SW 1271 (cell line): Measurements from ENCODE around the gene CDC37.
A peak's percentile ranks its signal among the peaks of the same experiment; 100 is the strongest.

Experiments
- DNase-seq, 2 experiments: peaks; one replicate each; lab custom pipeline; 2025; lab: John Stamatoyannopoulos, UW

CDC37 gene

GRCh38 chr19:10403137-10404021, at the start of gene CDC37:
Gene CDC37 (minus strand): TSS chr19:10403542. CDS start chr19:10403479, 63 bp downstream.
- peak; percentile 79 to 93 for DNase-seq

DNA sequence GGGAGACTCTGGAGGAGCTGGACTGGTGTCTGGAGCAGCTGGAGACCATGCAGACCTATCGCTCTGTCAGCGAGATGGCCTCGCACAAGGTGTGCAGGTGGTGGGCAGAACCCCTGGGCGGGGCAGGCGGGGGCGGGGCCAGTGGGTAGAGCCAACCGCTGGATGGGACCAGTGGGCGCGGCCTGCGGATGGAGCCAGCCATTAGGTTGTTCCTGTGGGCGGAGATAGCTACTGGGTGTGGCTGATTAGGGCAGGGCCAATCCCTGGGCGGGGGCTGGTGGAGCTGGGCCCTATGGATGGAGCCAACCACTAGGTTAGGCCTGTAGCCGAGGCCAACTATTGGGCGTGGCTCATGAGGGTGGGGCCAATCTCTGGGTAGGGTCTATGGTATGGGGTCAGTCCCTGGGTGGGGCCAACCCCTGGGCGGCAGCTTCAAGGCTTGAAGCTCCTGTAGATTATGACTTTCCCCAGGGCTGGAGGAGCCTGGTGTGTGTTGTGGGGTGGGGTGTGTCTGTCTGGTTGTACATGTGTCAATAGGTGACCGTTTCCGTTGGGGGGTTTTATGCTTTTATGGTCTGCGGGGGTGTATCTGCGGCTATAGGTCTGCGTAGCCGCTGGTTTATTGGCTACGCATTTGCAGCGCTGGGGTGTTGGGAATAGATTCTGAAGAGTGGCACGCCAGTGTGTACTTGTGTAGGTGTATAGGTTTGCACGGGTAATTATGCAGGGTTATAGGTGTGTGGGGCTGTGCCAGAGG, 47.7 kb upstream of the CDC37 start:
- peak in 1 of 2 experiments; percentile 23 for DNase-seq

GRCh38 chr19:10450191-10450852, 47.0 kb upstream of the CDC37 start:
- no peak for DNase-seq

- DNase-seq, result no peak
Measured at GRCh38 chr19:10449037-10449436, 45.7 kb upstream of the CDC37 start.

DNA sequence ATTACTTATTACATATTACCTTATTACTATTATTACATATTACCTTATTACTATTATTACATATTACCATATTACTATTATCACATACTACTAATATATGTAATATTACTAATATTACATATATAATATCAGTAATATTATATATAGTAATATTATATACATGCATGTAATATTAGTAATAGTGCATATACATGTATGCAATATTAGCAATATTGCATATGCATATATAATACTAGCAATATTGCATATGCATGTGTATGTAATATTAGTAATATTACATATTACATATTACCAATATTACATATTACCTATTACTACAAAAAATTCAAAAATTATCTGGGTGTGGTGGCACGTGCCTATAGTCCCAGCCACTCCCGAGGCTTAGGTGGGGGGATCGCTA, 39.4 kb upstream of the CDC37 start:
- DNase-seq, result no peak

DNA sequence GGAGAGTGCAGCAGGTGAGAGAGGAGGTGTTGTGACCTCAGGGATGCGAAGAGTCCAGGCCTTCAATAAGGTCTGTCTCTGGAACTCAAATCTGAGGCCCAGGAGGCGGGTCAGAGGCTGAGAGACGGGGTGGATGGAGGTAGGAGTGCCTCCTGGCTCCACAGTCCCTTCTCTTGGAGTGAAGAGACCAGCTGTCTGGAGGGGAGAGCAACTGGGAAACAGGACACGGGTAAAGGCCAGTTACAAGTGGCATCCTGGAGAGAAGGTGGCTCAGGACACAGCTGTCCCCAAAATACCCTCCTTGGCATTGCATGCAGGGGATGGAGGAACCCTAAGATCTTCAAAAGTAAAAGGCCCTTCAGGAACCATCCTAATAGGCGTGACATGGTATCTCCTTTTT, 36.2 kb upstream of the CDC37 start:
- no peak for DNase-seq

GRCh38 chr19:10433131-10433536, 29.8 kb upstream of the CDC37 start:
- no peak for DNase-seq

DNA sequence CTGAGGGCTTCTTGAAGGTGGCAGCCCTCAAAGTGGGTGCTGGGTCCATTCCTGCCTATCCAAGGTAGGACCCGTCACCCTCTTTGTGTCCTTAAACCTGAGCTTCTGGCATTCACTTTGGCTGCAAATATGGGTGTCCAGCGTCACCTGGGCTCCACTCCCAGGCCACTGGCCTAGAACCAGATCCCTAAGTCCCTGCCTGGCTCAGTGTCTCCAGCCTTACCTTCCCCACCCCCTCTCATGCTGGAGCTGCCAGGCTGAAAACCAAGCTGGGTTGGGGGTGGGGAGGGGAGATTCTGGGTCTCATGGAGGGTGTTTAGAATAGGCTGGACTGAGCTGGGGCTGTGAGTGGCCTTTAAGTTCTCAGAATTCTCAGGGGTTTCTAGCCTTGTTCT, 29.4 kb upstream of the CDC37 start:
- no peak for DNase-seq

DNA sequence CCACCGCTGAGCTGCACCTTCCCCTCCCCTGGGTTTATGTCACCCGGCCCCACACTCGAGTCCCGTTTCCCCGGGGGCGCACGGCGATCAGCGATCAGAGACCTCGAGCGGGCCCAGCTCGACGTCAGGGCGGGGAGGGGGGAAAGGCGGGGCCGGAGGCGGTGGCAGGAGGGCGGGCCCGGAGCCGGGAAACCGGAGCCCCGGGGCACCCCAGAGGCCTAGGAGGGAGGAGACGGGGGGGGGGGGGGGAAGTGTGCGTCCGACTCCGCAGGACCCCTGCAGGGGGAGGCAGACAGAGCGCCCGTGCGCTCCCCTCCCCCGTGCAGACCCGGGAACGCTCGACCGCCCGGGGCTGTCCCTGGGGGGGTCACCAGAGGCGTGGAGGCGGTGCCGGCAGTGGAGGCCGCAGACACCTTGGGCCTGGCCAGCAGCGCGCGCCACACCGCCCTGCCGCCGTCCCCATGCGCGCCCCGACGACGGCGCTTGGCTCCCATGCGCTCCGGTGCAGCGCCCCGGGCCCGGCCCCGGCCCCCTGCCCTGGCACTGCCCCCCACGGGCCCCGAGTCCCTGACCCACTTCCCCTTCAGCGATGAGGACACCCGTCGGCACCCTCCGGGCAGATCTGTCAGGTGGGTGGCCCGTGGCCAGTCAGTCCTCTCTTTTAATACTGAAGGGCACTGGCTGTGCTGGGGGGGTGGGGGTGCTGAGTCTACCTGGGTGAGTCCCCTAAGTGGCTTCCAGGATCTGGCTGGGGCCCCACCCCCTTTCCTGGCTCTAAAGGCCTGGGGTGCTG, 28.8 kb upstream of the CDC37 start:
- DNase-seq, result no peak

GRCh38 chr19:10431254-10431942, 28.1 kb upstream of the CDC37 start:
- DNase-seq, result no peak

GRCh38 chr19:10430505-10431253, 27.3 kb upstream of the CDC37 start:
- DNase-seq, result no peak

- DNase-seq, result no peak
Measured at GRCh38 chr19:10428996-10429381, 25.6 kb upstream of the CDC37 start.

DNA sequence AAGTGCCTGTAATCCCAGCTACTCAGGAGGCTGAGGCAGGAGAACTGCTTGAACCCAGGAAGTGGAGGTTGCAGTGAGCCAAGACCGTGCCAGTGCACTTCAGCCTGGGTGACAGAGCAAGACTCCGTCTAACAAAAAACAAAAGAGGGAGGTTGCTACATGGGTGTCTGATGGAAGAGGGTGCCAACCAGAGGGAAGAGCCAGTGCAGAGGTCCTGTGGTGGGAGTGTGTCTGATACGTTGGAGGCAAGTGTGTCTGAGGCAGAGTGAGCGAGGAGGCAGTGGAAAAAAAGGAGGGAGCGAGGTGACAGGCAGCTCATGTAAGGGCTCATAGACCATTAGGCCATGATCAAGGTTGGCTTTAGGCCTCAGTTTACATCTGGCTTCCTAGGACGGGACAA, 23.8 kb upstream of the CDC37 start:
- no peak for DNase-seq

- DNase-seq, result peak in 1 of 2 experiments; percentile 70
Measured at GRCh38 chr19:10424011-10424637, 20.8 kb upstream of the CDC37 start.

- no peak for DNase-seq
Measured at GRCh38 chr19:10422846-10423245, 19.5 kb upstream of the CDC37 start.

GRCh38 chr19:10422046-10422461, 18.7 kb upstream of the CDC37 start:
- no peak for DNase-seq

DNA sequence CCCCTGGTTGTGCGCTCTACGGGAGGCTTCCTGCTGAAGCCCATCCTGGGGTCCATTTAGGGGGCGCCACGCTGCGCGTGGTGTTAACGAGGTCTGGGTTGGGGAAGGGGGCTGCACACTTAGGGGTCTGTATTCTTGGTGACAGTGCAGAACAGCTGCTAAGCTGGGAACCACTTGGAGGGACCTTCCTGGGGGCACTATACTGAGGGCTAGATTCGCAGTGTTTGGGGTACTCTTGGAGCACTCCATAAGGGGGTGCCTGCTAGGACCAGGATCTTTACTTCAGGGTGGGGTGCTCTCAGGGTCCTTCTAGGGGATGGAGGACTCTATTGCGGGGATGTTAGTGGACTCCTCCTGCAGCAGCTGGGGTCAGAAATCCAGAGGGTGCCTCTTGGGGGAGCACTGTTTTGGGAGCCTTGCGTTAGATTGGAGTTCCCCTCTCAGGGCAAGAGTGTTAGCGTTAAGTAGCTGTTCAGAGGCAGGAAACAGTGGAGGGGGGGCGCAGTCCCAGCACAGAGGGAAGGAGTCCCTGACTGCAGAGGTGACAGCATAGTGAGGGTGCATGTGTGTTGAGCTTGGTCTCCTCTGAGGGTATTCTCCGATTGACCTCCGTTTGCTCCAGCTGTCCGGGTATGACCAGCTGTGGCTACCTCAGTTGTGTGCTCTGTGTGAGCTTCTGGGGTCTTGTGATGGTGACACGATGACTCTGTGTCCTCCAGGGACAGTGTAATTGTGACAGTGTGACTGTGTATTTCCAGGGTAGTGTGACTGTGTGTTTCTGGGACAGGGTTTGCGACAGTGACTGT, 18.1 kb upstream of the CDC37 start:
- DNase-seq, result no peak

DNA sequence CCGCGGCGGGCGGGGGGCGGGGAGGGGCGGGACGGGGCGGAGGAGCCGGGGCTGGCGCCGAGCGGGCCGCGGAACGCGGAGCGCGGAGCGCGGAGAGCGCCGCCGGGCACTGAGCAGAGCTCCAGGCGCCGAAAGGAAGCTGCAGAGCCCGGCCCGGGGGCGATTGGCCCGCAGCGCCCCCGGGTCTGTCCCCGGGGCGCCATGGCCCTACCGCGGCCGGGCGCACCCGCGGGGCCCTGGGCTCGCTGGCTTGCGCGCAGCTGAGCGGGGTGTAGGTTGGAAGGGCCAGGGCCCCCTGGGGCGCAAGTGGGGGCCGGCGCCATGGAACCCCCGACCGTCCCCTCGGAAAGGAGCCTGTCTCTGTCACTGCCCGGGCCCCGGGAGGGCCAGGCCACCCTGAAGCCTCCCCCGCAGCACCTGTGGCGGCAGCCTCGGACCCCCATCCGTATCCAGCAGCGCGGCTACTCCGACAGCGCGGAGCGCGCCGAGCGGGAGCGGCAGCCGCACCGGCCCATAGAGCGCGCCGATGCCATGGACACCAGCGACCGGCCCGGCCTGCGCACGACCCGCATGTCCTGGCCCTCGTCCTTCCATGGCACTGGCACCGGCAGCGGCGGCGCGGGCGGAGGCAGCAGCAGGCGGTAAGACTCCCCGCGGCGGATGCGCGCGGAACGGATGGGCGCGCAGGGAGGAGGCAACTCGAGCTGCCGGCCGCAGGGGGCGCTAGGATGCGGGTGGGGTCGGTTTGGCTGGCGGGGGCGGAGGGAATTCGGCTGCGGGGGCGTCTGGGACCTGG, 17.3 kb upstream of the CDC37 start, which contains the start of gene PDE4A:
Gene PDE4A, plus strand, starts transcription at position 95 of the 796 bp plus-strand sequence. Its CDS starts 227 bp downstream, at position 322.
- peak in 1 of 2 experiments; percentile 41 for DNase-seq
